Type B pancreatic cell (in vitro differentiated cells): ENCODE results near the gene PRELP. TPM values are rescaled to one million over a fixed set of nuclear protein-coding genes. Genes with fewer than 3 reads are reported as not detected.

ENCODE experiments used
- DNase-seq: peaks from one replicate; pipeline ENCODE4 v3.0.0; 2021; ENCODE audit warnings: mixed read lengths; ENCODE audit not compliant: unreplicated experiment; ENCODE audit errors: extremely low spot score
- H3K27ac Mint-ChIP-seq: 2 replicates; pipeline ENCODE4 v1.8.0; 2021; ENCODE audit warnings: mild to moderate bottlenecking, mixed read lengths
- H3K27me3 Mint-ChIP-seq: 2 replicates; pipeline ENCODE4 v1.8.0; 2021; ENCODE audit warnings: mixed read lengths
- H3K36me3 Mint-ChIP-seq: 2 replicates; pipeline ENCODE4 v1.8.0; 2021; ENCODE audit warnings: mixed read lengths
- H3K4me1 Mint-ChIP-seq: one replicate; pipeline ENCODE4 v1.8.0; 2021; ENCODE audit warnings: mixed read lengths; ENCODE audit not compliant: unreplicated experiment
- H3K4me3 Mint-ChIP-seq: 2 replicates; pipeline ENCODE4 v1.8.0; 2021; ENCODE audit warnings: mild to moderate bottlenecking, mixed read lengths
- H3K9me3 Mint-ChIP-seq: 2 replicates; pipeline ENCODE4 v1.8.0; 2021; ENCODE audit warnings: mixed read lengths
- CTCF ChIP-seq: fragments of 200-600 bp; sonication (generic); conservative IDR thresholded peaks from 2 replicates; pipeline ENCODE4 v1.5.0; 2021; ENCODE audit warnings: antibody characterized with exemption, mild to moderate bottlenecking
- total RNA-seq: library from RNA; stranded (reverse); gene quantifications from 2 replicates; pipeline ENCODE4 v1.2.1, GENCODE V29; 2021; ENCODE audit warnings: low replicate concordance

Gene PRELP
- total RNA-seq, 1 donor from 2014 or later, result 1.1 TPM

- DNase-seq, result no peak
- H3K27me3 Mint-ChIP-seq, result peaks cover 4% of the 10 kb centered on the region
- H3K4me3 Mint-ChIP-seq, result no peak overlapping the region
- H3K36me3 Mint-ChIP-seq, result no peaks in the 10 kb centered on the region
- peaks cover 40% of the 10 kb centered on the region for H3K4me1 Mint-ChIP-seq
- H3K9me3 Mint-ChIP-seq, result no peaks in the 10 kb centered on the region
- TF ChIP-seq CTCF, result no peak
- H3K27ac Mint-ChIP-seq, result no peak overlapping the region
These were observed 2.6 kb downstream of the PRELP start for GRCh38 chr1:203478231-203478630.

DNA sequence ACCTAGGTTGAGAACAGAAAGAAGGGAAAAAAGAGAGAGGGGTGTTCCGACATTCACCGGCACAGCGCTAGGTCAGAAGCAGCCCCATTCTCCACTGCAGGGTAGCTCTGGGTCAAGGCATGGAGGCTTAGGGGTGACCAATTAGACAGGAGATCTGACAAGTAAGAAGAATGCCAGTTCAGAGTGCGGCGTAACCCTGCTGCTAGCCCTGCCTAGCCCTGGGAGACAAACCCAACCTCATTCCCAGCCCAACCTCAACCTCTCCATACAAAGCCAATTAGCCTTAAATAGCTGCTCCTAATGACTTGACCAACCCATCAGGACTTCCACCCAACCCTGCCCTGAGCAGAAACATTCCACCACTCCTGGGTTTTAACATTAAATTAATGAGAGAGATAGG, 3.4 kb downstream of the PRELP start:
- Mint-ChIP-seq H3K9me3 (no peaks in the 10 kb centered on the region), H3K4me3 (no peak overlapping the region), H3K36me3 (no peaks in the 10 kb centered on the region), H3K27me3 (peaks cover 4% of the 10 kb centered on the region), H3K27ac (no peak overlapping the region), H3K4me1 (peaks cover 40% of the 10 kb centered on the region)
- no peak for TF ChIP-seq CTCF
- DNase-seq, result no peak

GRCh38 chr1:203479646-203480045, 4.0 kb downstream of the PRELP start:
- Mint-ChIP-seq H3K27ac (no peak overlapping the region), H3K9me3 (no peaks in the 10 kb centered on the region), H3K36me3 (no peaks in the 10 kb centered on the region), H3K4me3 (no peak overlapping the region), H3K4me1 (peaks cover 40% of the 10 kb centered on the region), H3K27me3 (peaks cover 4% of the 10 kb centered on the region)
- TF ChIP-seq CTCF, result no peak
- DNase-seq, result no peak

DNA sequence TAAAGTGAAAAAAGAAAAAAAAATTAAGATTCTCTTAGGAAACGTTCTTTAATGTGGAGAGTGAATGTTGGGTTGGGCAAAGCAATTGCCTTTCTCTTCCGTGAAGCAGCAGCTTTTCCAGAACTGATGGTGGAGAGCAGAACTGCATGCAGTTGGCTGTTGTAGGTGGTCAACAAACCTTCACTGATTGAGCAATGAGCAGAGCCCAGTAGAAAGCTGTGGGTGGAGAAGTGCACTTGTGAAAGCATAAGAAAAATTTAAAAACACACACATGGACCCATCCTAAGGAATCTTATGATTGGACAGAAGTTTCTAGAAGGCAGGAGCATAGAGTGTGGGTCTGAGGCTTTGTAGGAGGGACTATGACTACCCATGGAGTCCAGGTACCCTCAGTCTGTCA, 4.5 kb downstream of the PRELP start:
- H3K9me3 Mint-ChIP-seq, result no peaks in the 10 kb centered on the region
- DNase-seq, result no peak
- H3K27ac Mint-ChIP-seq, result peak overlapping the region; percentile 6
- H3K4me1 Mint-ChIP-seq, result peaks cover 37% of the 10 kb centered on the region
- no peak overlapping the region for H3K4me3 Mint-ChIP-seq
- TF ChIP-seq CTCF, result no peak
- H3K27me3 Mint-ChIP-seq, result peaks cover 4% of the 10 kb centered on the region
- H3K36me3 Mint-ChIP-seq, result no peaks in the 10 kb centered on the region

DNA sequence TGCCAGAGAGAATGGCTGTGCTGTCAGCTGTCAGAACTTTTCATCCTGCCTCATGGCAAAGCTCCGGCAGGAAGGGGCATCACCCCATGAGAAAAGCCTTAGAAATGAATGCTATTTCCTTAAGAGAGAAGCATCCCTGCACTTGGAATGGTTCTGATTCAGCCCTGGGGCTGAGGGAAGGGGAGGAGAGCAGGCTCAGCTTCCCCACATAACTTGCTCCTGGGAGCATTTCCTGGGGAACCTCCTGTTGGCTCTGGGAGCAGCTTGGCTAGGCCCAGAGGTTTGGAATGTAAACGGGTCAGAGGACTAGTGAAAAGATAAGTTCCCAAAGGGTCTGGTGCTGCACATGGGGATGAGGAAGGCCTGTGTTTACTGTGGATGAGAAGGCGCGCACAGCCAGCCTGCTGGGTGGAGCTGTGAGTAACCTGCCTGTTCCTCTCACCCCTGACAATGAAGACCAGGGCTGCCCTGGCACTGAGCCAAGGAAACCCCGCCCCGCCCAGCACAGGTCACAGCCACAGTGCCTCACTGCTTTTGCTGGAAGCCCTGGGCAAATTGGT, 5.0 kb downstream of the PRELP start:
- Mint-ChIP-seq H3K36me3 (no peaks in the 10 kb centered on the region), H3K9me3 (no peaks in the 10 kb centered on the region), H3K4me1 (peaks cover 33% of the 10 kb centered on the region), H3K4me3 (no peak overlapping the region), H3K27ac (peak overlapping the region; percentile 6), H3K27me3 (peaks cover 4% of the 10 kb centered on the region)
- DNase-seq, result no peak
- TF ChIP-seq CTCF, result no peak

- H3K4me1 Mint-ChIP-seq, result peaks cover 28% of the 10 kb centered on the region
- H3K36me3 Mint-ChIP-seq, result no peaks in the 10 kb centered on the region
- DNase-seq, result no peak
- H3K9me3 Mint-ChIP-seq, result no peaks in the 10 kb centered on the region
- H3K27me3 Mint-ChIP-seq, result peaks cover 3% of the 10 kb centered on the region
- TF ChIP-seq CTCF, result no peak
- no peak overlapping the region for H3K27ac Mint-ChIP-seq
- H3K4me3 Mint-ChIP-seq, result no peak overlapping the region
These were observed 5.6 kb downstream of the PRELP start for GRCh38 chr1:203481196-203481595.
